ENCODE results near the gene NFYA. TPM values are rescaled to one million over a fixed set of nuclear protein-coding genes. Genes with fewer than 3 reads are reported as not detected.
A peak's percentile ranks its signal among the peaks of the same experiment; 100 is the strongest.

The NFYA gene
- total RNA-seq, 1 donor from 2014 or later: 40.4 TPM

DNA sequence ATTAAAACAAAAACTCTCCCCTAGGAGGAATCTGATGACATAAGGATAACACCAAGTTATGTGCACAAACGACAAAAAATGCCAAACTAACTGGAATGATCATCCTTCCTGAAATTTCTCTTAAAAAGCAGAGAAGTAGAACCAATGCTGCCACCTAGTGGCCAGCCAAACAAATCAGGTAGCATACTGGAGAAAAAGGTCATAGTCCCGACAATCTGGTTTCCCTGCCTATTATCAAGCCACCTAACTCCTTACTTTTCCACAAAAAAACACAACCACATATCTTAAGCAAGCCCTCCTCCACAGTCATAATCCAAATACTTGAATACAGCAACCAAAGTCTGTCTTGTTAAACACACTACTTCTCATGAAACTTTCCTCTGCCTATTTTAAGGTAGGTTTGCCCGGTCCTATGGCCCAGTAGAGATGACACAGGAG, 5.9 kb upstream of the NFYA start:
- TF ChIP-seq, protein P1, sequence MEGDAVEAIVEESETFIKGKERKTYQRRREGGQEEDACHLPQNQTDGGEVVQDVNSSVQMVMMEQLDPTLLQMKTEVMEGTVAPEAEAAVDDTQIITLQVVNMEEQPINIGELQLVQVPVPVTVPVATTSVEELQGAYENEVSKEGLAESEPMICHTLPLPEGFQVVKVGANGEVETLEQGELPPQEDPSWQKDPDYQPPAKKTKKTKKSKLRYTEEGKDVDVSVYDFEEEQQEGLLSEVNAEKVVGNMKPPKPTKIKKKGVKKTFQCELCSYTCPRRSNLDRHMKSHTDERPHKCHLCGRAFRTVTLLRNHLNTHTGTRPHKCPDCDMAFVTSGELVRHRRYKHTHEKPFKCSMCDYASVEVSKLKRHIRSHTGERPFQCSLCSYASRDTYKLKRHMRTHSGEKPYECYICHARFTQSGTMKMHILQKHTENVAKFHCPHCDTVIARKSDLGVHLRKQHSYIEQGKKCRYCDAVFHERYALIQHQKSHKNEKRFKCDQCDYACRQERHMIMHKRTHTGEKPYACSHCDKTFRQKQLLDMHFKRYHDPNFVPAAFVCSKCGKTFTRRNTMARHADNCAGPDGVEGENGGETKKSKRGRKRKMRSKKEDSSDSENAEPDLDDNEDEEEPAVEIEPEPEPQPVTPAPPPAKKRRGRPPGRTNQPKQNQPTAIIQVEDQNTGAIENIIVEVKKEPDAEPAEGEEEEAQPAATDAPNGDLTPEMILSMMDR (conservative IDR thresholded peaks at IDR 0.05): peak; percentile 92
- peak overlapping the region; percentile 11 for H3K4me3 Mint-ChIP-seq
- DNase-seq (ENCODE audit: extremely low spot score, unreplicated experiment): no peak
- peak overlapping the region; percentile 61 for H3K27ac Mint-ChIP-seq
- H3K27me3 Mint-ChIP-seq: no peaks in the 10 kb centered on the region
- no peaks in the 10 kb centered on the region for H3K36me3 Mint-ChIP-seq
- no peaks in the 10 kb centered on the region for H3K9me3 Mint-ChIP-seq
- peaks cover 10% of the 10 kb centered on the region for H3K4me1 Mint-ChIP-seq (ENCODE audit: unreplicated experiment)

DNA sequence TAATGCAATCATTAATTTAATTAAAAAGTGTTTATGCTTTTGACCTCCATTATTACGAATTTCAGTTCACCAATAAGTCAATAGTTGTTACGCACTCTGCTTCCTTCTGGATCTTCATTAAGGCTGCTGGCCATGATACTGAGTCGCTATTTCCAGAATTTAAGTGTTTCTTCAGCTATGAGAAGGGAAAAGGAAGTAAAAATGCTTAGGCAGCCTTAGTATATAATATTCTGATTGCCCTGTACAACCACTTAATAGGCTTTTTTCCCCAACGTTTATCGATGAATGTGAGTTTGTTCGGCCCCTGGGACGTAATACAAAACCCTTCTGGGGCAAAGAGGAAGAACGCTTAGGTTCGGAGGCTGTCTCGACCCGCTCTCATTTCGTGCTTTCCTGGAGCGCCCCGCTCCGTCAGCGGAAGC, 1.3 kb upstream of the NFYA start:
- H3K9me3 Mint-ChIP-seq: no peaks in the 10 kb centered on the region
- DNase-seq (ENCODE audit: extremely low spot score, unreplicated experiment): no peak
- TF ChIP-seq, protein P1 (conservative IDR thresholded peaks at IDR 0.05): peak; percentile 26
- H3K36me3 Mint-ChIP-seq: no peaks in the 10 kb centered on the region
- peaks cover 25% of the 10 kb centered on the region for H3K4me1 Mint-ChIP-seq (ENCODE audit: unreplicated experiment)
- H3K4me3 Mint-ChIP-seq: peak overlapping the region; percentile 96
- peak overlapping the region; percentile 99 for H3K27ac Mint-ChIP-seq
- H3K27me3 Mint-ChIP-seq: no peaks in the 10 kb centered on the region

DNA sequence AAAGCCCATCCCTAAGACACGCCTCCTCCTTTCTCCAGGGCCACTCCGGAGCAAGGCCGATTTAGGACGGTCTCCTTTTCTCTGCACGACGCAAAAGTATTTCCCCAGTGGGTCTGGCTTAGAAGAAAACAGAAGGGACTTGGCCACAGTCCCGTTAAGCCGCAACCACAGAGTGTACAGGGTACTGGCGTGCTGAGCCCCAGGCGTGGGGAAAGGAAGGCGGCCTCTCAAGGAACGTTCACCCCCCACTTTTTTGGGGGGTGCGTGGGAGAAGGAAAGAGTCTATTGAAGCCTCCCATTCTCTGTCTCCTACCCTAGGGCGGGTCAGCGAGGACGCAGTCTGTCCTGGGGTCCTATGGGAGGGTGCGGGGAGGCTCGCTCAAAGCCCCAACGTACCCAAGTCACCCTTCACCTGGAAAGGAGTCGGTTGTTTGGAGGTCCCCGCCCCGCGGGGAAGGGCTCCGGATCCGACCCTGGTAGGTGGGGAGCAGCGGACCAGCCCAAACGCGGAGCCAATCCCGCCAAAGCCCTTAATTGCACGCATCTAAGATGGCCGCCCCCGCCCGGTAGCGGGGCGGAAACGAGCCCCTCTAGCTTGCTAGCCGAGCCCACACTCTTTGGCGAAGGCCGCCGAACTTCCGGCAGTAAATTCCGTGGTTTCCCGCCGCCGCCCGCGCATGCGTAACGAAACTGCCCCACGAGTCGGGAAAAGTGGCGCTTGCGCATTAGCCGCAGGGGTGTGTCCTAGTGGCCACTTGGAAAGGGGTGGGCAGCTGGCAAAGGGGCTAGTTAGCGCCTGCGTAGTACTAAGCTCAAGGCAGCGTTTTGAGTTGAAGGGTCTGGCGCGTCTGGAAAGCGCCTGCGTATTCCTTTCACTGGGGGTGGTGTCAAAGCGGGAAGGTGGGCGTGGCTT, 595 bp upstream of the NFYA start, which contains the start of gene OARD1:
Gene OARD1, minus strand, starts transcription at position 434 of the 913 bp plus-strand sequence. CDS start 722 bp downstream, outside the sequence.
- Mint-ChIP-seq H3K36me3 (no peaks in the 10 kb centered on the region), H3K4me1 (ENCODE audit: unreplicated experiment) (peaks cover 19% of the 10 kb centered on the region), H3K9me3 (no peaks in the 10 kb centered on the region), H3K27ac (peak within 1 kb of the TSS; percentile 99), H3K27me3 (no peaks in the 10 kb centered on the region), H3K4me3 (peak within 1 kb of the TSS; percentile 96)
- TF ChIP-seq, protein P1 (conservative IDR thresholded peaks at IDR 0.05): no peak
- DNase-seq (ENCODE audit: extremely low spot score, unreplicated experiment): peak; percentile 100

DNA sequence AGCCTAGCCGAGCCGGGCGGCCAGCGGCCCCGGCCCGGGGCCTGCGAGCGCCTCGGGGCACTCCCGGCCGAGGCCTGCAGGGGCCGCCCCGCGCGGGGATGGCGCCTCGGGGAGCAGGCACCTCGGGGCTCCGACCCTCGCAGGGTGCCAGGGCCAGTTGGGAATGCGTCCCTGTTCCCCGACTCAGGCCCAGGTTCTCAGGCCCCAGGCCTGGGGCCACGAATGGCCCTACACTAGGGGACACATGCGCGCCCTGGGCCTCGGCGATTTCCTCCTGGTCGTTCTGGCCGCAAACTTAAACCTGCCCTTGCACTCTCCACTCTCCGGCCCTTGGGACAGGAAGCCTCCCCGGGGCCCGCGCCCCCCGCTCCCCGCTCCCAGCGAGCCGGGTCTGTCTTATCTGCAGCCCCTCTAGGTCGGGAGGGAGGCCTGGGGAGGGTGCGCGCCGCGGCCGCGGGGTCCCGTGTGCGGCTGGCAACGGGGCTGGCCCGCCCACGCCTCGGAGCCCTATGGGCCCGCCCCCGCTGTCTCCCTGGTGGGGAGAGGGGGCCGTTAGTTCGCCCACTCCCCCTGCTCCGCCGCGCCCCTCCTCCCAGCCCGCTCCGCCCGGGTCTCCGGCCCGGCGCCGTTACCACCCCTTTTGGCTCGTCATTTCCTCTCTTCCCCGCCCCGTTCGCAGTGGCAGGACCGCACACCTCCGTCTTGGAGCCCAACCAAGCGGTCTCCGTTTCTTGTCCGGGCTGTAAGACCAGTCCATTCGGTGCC, 611 bp downstream of the NFYA start:
- H3K4me1 Mint-ChIP-seq (ENCODE audit: unreplicated experiment): peaks cover 19% of the 10 kb centered on the region
- H3K27ac Mint-ChIP-seq: peak overlapping the region; percentile 99
- peak; percentile 93 for DNase-seq (ENCODE audit: extremely low spot score, unreplicated experiment)
- no peaks in the 10 kb centered on the region for H3K27me3 Mint-ChIP-seq
- H3K36me3 Mint-ChIP-seq: peaks cover 3% of the 10 kb centered on the region
- H3K9me3 Mint-ChIP-seq: no peaks in the 10 kb centered on the region
- peak overlapping the region; percentile 91 for H3K4me3 Mint-ChIP-seq
- TF ChIP-seq, protein P1 (conservative IDR thresholded peaks at IDR 0.05): peak; percentile 71

DNA sequence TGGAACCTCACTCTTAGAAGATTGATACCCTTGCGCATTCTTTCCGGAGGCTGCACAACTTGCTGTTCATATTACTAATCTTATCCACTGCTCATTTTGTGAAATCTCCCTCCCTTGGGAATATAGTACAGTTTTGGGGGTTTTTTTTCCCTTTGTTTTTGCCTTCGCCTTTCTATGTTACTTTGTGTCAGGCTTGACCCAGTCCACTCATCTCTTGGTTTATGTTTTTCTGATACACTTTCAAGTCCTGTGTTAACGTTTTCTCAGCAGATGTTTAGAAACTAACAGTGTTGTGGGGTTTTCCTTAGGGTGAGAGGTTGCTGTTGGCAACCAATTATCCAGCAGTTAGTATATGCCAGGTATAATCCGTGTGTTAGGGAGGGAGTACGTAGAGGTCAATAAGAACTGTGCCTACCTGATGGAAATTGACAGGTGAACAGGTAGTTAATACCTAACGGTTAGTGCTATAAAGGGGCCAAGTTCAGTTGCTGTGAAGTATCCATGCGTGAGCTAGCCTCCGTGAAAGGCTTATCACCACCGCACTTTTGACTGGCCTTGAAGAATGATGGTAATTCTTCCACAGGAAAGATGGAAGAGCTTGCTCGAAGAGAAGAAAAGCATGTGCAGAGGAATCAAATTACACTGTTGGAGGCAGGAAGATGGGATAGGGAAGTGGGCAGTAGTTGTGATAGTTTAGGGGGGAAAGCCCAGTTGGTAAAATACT, 1.4 kb downstream of the NFYA start:
- H3K27ac Mint-ChIP-seq: peak overlapping the region; percentile 98
- no peaks in the 10 kb centered on the region for H3K9me3 Mint-ChIP-seq
- H3K4me1 Mint-ChIP-seq (ENCODE audit: unreplicated experiment): peaks cover 19% of the 10 kb centered on the region
- H3K27me3 Mint-ChIP-seq: no peaks in the 10 kb centered on the region
- peak overlapping the region; percentile 91 for H3K4me3 Mint-ChIP-seq
- TF ChIP-seq, protein P1 (conservative IDR thresholded peaks at IDR 0.05): no peak
- H3K36me3 Mint-ChIP-seq: peaks cover 7% of the 10 kb centered on the region
- DNase-seq (ENCODE audit: extremely low spot score, unreplicated experiment): no peak

All from type B pancreatic cell (in vitro differentiated cells).